NK-92 (cell line): Measurements from ENCODE around the gene C12orf43.

Experiments used
- DNase-seq: peaks from one replicate; lab custom pipeline; 2025; ENCODE audit not compliant: unreplicated experiment; lab: John Stamatoyannopoulos, UW

C12orf43 gene

GRCh38 chr12:121001060-121001459, 15.2 kb downstream of the C12orf43 start:
- no peak for DNase-seq

- DNase-seq = no peak
Measured at GRCh38 chr12:121000530-121000929, 15.8 kb downstream of the C12orf43 start.

GRCh38 chr12:120999191-121000120, 16.8 kb downstream of the C12orf43 start:
- no peak for DNase-seq

- no peak for DNase-seq
Measured at GRCh38 chr12:120998435-120998834, 17.9 kb downstream of the C12orf43 start.

GRCh38 chr12:120997448-120997847, 18.8 kb downstream of the C12orf43 start:
- no peak for DNase-seq

- no peak for DNase-seq
Measured at GRCh38 chr12:120996133-120996746, 20.0 kb downstream of the C12orf43 start.

GRCh38 chr12:120994589-120995337, 21.5 kb downstream of the C12orf43 start:
- DNase-seq = no peak

- no peak for DNase-seq
Measured at GRCh38 chr12:120994059-120994458, 22.2 kb downstream of the C12orf43 start.

GRCh38 chr12:120993496-120993895, 22.8 kb downstream of the C12orf43 start:
- DNase-seq = no peak

- DNase-seq = no peak
Measured at GRCh38 chr12:120992989-120993388, 23.3 kb downstream of the C12orf43 start.

GRCh38 chr12:120991965-120992364, 24.3 kb downstream of the C12orf43 start:
- DNase-seq = no peak

GRCh38 chr12:120990487-120991055, 25.7 kb downstream of the C12orf43 start:
- DNase-seq = no peak

GRCh38 chr12:120989687-120990086, 26.6 kb downstream of the C12orf43 start:
- DNase-seq = no peak

- no peak for DNase-seq
Measured at GRCh38 chr12:120988658-120989057, 27.6 kb downstream of the C12orf43 start.

GRCh38 chr12:120988234-120988633, 28.1 kb downstream of the C12orf43 start:
- DNase-seq = no peak

GRCh38 chr12:120984351-120984898, 31.9 kb downstream of the C12orf43 start:
- DNase-seq = no peak

- DNase-seq = no peak
Measured at GRCh38 chr12:120983759-120984158, 32.5 kb downstream of the C12orf43 start.

- DNase-seq = no peak
Measured at GRCh38 chr12:120982659-120983058, 33.6 kb downstream of the C12orf43 start.

- DNase-seq = no peak
Measured at GRCh38 chr12:120981407-120981941, 34.8 kb downstream of the C12orf43 start.

GRCh38 chr12:120980800-120981368, 35.4 kb downstream of the C12orf43 start:
- no peak for DNase-seq
